Breast epithelium (tissue), 4 donors: Measurements from ENCODE around the gene EYA3. TPM values are rescaled to one million over a fixed set of nuclear protein-coding genes. Genes with fewer than 3 reads are reported as not detected.
A peak's percentile ranks its signal among the peaks of the same experiment; 100 is the strongest.

ENCODE experiments used
- DNase-seq, 2 donors: peaks; one replicate each; pipeline ENCODE4 v3.0.0-alpha.2; 2019; ENCODE audit warnings: low spot score in 2 of 2
- H3K27ac ChIP-seq, 2 donors: fragments of 200-600 bp; sonication (generic) in 1 of 2; one replicate each; pipeline ENCODE4 v1.5.1; 2016 to 2019; ENCODE audit warnings: mild to moderate bottlenecking in 1 of 2
- H3K27me3 ChIP-seq, 2 donors: fragments of 200-600 bp; sonication (generic) in 1 of 2; one replicate each; pipeline versions ENCODE4 v1.5.1 to v1.6.0; 2017 to 2019; ENCODE audit warnings: control low read depth in 1 of 2, mild to moderate bottlenecking in 1 of 2
- H3K36me3 ChIP-seq: fragments of 200-600 bp; one replicate; pipeline ENCODE4 v1.5.1; 2019
- H3K4me1 ChIP-seq, 2 donors: fragments of 200-600 bp; sonication (generic); one replicate each; pipeline ENCODE4 v1.5.1; 2016 to 2019; ENCODE audit warnings: control low read depth in 1 of 2
- H3K4me3 ChIP-seq, 3 donors: fragments of 200-600 bp; sonication (generic); 1 replicate in 2 of 3; 2 replicates in 1 of 3; pipeline ENCODE4 v1.5.1; 2016 to 2019; ENCODE audit warnings: mild to moderate bottlenecking in 3 of 3, moderate library complexity in 2 of 3
- H3K9me3 ChIP-seq, 2 donors: fragments of 200-600 bp; sonication (generic) in 1 of 2; one replicate each; pipeline ENCODE4 v1.5.1; 2016 to 2019; ENCODE audit warnings: control low read depth in 1 of 2
- POLR2A ChIP-seq: fragments of 450-650 bp; IDR thresholded peaks from one replicate; pipeline ENCODE4 v1.6.1; 2016; ENCODE audit warnings: antibody characterized with exemption, mild to moderate bottlenecking, moderate library complexity
- POLR2AphosphoS5 ChIP-seq, 3 donors: sonication (generic); formaldehyde crosslinking; IDR thresholded peaks; one replicate each; pipeline ENCODE4 v1.6.1; 2017; ENCODE audit warnings: antibody characterized with exemption in 3 of 3
- intact Hi-C: fragments of 100-400 bp; cut with DNase I; formaldehyde crosslinking; loops from one replicate; pipeline ENCODE4 v1.15.1; 2023; ENCODE audit warnings: low total_unique reads
- total RNA-seq, 3 donors: library from RNA; depleted of rRNA; stranded (reverse); fragments of >200 nt; gene quantifications; one replicate each; pipeline ENCODE4 v1.1.0, GENCODE V29; 2016
- TF ChIP-seq, protein P1 (sequence below), 3 donors: fragments of 450-650 bp; IDR thresholded peaks; one replicate each; pipeline ENCODE4 v1.5.1; 2016 to 2017; ENCODE audit warnings: antibody characterized with exemption in 3 of 3, mild to moderate bottlenecking in 3 of 3, moderate library complexity in 3 of 3

The EYA3 gene
- total RNA-seq, 3 donors from 2014 or later = 12.2 to 22.6 (median 18.1) TPM

DNA sequence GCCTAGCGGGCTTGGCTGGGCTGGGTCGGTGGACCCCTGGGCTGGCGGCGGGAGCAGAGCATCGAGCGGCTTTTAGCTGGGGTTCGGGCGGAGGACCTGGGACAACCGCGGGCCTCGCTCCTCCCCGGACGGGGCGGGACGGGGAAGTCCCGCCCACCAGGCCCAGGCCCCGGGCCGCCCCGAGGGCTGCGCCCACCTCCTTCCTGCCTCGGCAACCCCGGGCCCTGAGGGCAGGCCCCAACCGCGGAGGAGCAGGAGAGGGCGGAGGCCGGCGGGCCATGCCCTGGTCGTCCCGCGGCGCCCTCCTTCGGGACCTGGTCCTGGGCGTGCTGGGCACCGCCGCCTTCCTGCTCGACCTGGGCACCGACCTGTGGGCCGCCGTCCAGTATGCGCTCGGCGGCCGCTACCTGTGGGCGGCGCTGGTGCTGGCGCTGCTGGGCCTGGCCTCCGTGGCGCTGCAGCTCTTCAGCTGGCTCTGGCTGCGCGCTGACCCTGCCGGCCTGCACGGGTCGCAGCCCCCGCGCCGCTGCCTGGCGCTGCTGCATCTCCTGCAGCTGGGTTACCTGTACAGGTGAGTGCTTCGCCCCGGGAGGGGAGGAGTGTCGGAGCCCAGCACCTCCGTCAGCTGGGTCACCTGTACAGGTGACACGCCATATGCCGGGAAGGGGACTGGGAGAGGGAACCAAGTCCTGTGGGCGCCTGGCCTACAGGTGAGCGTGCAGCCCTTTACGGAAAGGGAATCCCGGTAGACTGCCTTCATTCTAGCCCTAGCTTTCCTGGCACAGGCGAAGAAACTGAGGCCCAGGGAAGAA, 128.4 kb downstream of the EYA3 start, which contains the start of gene XKR8:
Gene XKR8, plus strand, starts transcription at position 182 of the 812 bp plus-strand sequence. Its CDS starts 97 bp downstream, at position 279.
- no peaks in the 10 kb centered on the region for H3K27me3 ChIP-seq
- peak within 1 kb of the TSS; percentile 71 to 92 (median 77) for H3K4me3 ChIP-seq
- H3K4me1 ChIP-seq = peaks cover 0 to 4% of the 10 kb centered on the region in 2 donors
- DNase-seq = peak; percentile 62 to 73
- H3K9me3 ChIP-seq = no peaks in the 10 kb centered on the region
- intact Hi-C loops = no loop called here
- H3K36me3 ChIP-seq = no peaks in the 10 kb centered on the region
- TF ChIP-seq POLR2AphosphoS5 (IDR thresholded peaks at IDR 0.05) (peak in 2 of 3 donors; percentile 44 to 59), POLR2A (no peak)
- TF ChIP-seq, protein P1, sequence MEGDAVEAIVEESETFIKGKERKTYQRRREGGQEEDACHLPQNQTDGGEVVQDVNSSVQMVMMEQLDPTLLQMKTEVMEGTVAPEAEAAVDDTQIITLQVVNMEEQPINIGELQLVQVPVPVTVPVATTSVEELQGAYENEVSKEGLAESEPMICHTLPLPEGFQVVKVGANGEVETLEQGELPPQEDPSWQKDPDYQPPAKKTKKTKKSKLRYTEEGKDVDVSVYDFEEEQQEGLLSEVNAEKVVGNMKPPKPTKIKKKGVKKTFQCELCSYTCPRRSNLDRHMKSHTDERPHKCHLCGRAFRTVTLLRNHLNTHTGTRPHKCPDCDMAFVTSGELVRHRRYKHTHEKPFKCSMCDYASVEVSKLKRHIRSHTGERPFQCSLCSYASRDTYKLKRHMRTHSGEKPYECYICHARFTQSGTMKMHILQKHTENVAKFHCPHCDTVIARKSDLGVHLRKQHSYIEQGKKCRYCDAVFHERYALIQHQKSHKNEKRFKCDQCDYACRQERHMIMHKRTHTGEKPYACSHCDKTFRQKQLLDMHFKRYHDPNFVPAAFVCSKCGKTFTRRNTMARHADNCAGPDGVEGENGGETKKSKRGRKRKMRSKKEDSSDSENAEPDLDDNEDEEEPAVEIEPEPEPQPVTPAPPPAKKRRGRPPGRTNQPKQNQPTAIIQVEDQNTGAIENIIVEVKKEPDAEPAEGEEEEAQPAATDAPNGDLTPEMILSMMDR (IDR thresholded peaks at IDR 0.05) = peak; percentile 19 to 48 (median 39)
- H3K27ac ChIP-seq = peak within 1 kb of the TSS; percentile 93 to 95

- Histone ChIP-seq H3K9me3 (no peaks in the 10 kb centered on the region), H3K27me3 (no peaks in the 10 kb centered on the region), H3K4me3 (no peak overlapping the region), H3K27ac (peak overlapping the region in 1 of 2 donors; percentile 95), H3K36me3 (no peaks in the 10 kb centered on the region), H3K4me1 (peaks cover 0 to 4% of the 10 kb centered on the region in 2 donors)
- TF ChIP-seq POLR2A (no peak), POLR2AphosphoS5 (IDR thresholded peaks at IDR 0.05) (no peak)
- TF ChIP-seq, protein P1 (IDR thresholded peaks at IDR 0.05) = no peak
- no peak for DNase-seq
- intact Hi-C loops = no loop called here
Measured at GRCh38 chr1:27958513-27958912, 129.9 kb downstream of the EYA3 start.

DNA sequence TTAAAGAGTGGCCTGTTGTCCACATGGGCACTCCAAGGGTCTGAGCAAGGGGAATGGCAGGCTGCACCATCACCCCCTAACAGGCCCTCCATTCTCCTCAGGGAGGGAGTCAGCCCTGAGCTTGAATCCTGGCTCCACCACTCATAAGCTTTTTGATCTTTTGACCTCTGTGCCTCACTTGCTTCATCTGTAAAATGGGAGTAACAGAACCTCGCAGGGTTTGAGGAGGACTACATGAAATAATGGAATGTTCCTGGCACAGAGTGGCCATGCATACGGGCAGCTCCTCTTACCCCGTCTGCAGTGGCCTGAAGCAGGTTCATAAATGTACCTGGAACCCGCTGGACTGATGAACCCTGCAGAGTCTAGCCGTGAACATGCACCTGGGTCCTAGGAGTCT, 130.8 kb downstream of the EYA3 start:
- Histone ChIP-seq H3K27ac (no peak overlapping the region), H3K36me3 (no peaks in the 10 kb centered on the region), H3K4me1 (peaks cover 0 to 4% of the 10 kb centered on the region in 2 donors), H3K9me3 (no peaks in the 10 kb centered on the region), H3K27me3 (no peaks in the 10 kb centered on the region), H3K4me3 (no peak overlapping the region)
- TF ChIP-seq, protein P1 (IDR thresholded peaks at IDR 0.05) = no peak
- TF ChIP-seq POLR2A (no peak), POLR2AphosphoS5 (IDR thresholded peaks at IDR 0.05) (no peak)
- no peak for DNase-seq
- intact Hi-C loops = no loop called here

DNA sequence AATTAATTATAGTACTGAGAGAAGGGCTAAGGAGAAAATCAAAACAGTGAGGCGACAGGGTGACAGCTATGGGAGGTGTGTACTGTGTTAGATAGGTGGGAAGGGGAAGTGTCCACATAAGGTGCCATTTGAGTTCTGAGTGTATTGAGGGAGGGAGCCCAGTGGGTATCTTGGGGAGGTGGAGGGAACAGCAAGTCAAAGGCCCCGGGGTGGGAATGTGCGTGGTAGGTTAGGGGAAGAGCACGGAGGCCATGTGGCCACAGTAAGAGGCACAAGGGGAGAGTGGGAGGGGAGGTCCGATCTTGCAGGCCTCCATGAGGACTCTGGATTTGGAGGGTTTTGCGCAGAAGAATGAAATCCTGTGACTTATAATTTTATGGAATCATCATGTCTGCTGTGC, 131.6 kb downstream of the EYA3 start:
- H3K36me3 ChIP-seq = no peaks in the 10 kb centered on the region
- no peak for DNase-seq
- no peaks in the 10 kb centered on the region for H3K9me3 ChIP-seq
- TF ChIP-seq POLR2A = no peak
- TF ChIP-seq, protein P1 (IDR thresholded peaks at IDR 0.05) = no peak
- TF ChIP-seq POLR2AphosphoS5 (IDR thresholded peaks at IDR 0.05) = no peak
- intact Hi-C loops = no loop called here
- H3K4me1 ChIP-seq = peaks cover 0 to 4% of the 10 kb centered on the region in 2 donors
- H3K27me3 ChIP-seq = no peaks in the 10 kb centered on the region
- no peak overlapping the region for H3K4me3 ChIP-seq
- no peak overlapping the region for H3K27ac ChIP-seq

GRCh38 chr1:27955076-27955475, 133.3 kb downstream of the EYA3 start:
- DNase-seq = no peak
- H3K36me3 ChIP-seq = no peaks in the 10 kb centered on the region
- no peak overlapping the region for H3K27ac ChIP-seq
- H3K27me3 ChIP-seq = no peaks in the 10 kb centered on the region
- no peak overlapping the region for H3K4me3 ChIP-seq
- TF ChIP-seq, protein P1 (IDR thresholded peaks at IDR 0.05) = no peak
- TF ChIP-seq POLR2A (no peak), POLR2AphosphoS5 (IDR thresholded peaks at IDR 0.05) (no peak)
- no peaks in the 10 kb centered on the region for H3K4me1 ChIP-seq
- intact Hi-C loops = no loop called here
- no peaks in the 10 kb centered on the region for H3K9me3 ChIP-seq
